ENCODE measurements around the gene ESD. TPM values are rescaled to one million over a fixed set of nuclear protein-coding genes. Genes with fewer than 3 reads are reported as not detected.

Gene ESD
- total RNA-seq, 1 donor from 2014 or later = 191 TPM

DNA sequence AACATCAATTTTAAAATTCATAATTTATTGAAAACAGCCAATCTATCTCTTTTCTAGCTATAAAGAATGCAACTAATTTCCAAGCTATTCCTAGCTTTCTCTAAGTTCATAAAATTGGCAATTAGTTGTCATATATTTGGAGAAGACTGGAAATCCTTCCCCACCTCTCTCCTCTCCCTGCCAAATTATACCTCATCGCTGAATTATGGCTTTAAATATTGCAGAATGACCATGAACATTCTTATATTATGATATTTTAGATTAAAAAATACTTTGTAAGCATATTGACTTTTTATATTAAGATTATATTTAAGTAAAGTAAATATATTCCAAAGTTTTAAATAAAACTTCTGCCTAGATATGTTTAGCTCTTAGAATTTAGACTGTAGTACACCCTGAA, 58.2 kb downstream of the ESD start:
- H4K20me1 ChIP-seq (ENCODE audit: low read depth) = no peaks in the 10 kb centered on the region
- H3K4me1 Mint-ChIP-seq = no peaks in the 10 kb centered on the region
- DNase-seq (ENCODE audit: low spot score) = no peak
- H3F3A ChIP-seq (ENCODE audit: low read depth) = no peaks in the 10 kb centered on the region
- H3K4me2 ChIP-seq = no peak overlapping the region
- H3K36me3 Mint-ChIP-seq = peaks cover 8% of the 10 kb centered on the region
- H3K79me2 ChIP-seq (ENCODE audit: low read depth) = no peaks in the 10 kb centered on the region
- no peaks in the 10 kb centered on the region for H3K9me3 Mint-ChIP-seq
- no peak overlapping the region for H3K4me3 ChIP-seq
- H2AFZ ChIP-seq (replicated peaks) = no peak overlapping the region
- peaks cover 2% of the 10 kb centered on the region for H3K27me3 Mint-ChIP-seq (ENCODE audit: insufficient read depth, low read depth)
- no peak overlapping the region for H3K9ac ChIP-seq
- no peak overlapping the region for H3K4me3 Mint-ChIP-seq
- no peaks in the 10 kb centered on the region for H3K9me3 ChIP-seq (ENCODE audit: low read depth)
- no peaks in the 10 kb centered on the region for H3K27me3 ChIP-seq
- TF ChIP-seq, protein P1, sequence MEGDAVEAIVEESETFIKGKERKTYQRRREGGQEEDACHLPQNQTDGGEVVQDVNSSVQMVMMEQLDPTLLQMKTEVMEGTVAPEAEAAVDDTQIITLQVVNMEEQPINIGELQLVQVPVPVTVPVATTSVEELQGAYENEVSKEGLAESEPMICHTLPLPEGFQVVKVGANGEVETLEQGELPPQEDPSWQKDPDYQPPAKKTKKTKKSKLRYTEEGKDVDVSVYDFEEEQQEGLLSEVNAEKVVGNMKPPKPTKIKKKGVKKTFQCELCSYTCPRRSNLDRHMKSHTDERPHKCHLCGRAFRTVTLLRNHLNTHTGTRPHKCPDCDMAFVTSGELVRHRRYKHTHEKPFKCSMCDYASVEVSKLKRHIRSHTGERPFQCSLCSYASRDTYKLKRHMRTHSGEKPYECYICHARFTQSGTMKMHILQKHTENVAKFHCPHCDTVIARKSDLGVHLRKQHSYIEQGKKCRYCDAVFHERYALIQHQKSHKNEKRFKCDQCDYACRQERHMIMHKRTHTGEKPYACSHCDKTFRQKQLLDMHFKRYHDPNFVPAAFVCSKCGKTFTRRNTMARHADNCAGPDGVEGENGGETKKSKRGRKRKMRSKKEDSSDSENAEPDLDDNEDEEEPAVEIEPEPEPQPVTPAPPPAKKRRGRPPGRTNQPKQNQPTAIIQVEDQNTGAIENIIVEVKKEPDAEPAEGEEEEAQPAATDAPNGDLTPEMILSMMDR (IDR thresholded peaks at IDR 0.05) = no peak
- no peaks in the 10 kb centered on the region for H3K36me3 ChIP-seq
- H3K4me1 ChIP-seq = no peaks in the 10 kb centered on the region
- H3K27ac Mint-ChIP-seq = no peak overlapping the region
- no peak overlapping the region for H3K27ac ChIP-seq

DNA sequence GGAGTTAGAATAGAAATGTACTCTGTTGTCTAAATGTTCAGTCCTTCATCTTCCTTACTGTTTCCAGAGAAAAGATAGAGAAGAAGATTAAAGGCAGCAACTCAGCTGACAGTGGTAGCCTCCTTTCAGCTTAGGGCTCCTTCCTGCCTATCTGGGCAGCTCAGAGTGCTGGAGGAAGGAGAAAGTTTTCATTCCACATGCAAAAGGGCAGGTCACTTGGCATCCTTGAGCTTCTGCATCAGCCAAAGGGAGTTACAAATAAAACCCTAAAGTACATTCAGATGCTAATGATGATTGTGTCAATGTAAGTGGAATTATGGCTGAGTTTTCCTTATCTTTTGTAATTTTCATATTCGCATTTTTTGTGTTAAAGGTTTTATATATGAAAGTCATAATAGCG, 58.9 kb downstream of the ESD start:
- no peaks in the 10 kb centered on the region for H3K4me1 Mint-ChIP-seq
- H3K4me3 ChIP-seq = no peak overlapping the region
- no peak overlapping the region for H2AFZ ChIP-seq (replicated peaks)
- no peaks in the 10 kb centered on the region for H3K36me3 ChIP-seq
- TF ChIP-seq EZH2phosphoT487 (IDR thresholded peaks at IDR 0.05) = no peak
- no peak for TF ChIP-seq EZH2 (IDR thresholded peaks at IDR 0.05)
- TF ChIP-seq, protein P1 (IDR thresholded peaks at IDR 0.05) = no peak
- no peak for DNase-seq (ENCODE audit: low spot score)
- no peaks in the 10 kb centered on the region for H3K9me3 ChIP-seq (ENCODE audit: low read depth)
- H3K27ac ChIP-seq = no peak overlapping the region
- H3K4me1 ChIP-seq = no peaks in the 10 kb centered on the region
- peaks cover 2% of the 10 kb centered on the region for H3K27me3 Mint-ChIP-seq (ENCODE audit: insufficient read depth, low read depth)
- no peak overlapping the region for H3K27ac Mint-ChIP-seq
- no peak overlapping the region for H3K4me2 ChIP-seq
- H3K9ac ChIP-seq = no peak overlapping the region
- H3K9me3 Mint-ChIP-seq = no peaks in the 10 kb centered on the region
- no peak overlapping the region for H3K4me3 Mint-ChIP-seq
- H3K36me3 Mint-ChIP-seq = peaks cover 8% of the 10 kb centered on the region
- no peaks in the 10 kb centered on the region for H3F3A ChIP-seq (ENCODE audit: low read depth)
- H3K27me3 ChIP-seq = no peaks in the 10 kb centered on the region
- H4K20me1 ChIP-seq (ENCODE audit: low read depth) = no peaks in the 10 kb centered on the region
- H3K79me2 ChIP-seq (ENCODE audit: low read depth) = no peaks in the 10 kb centered on the region

DNA sequence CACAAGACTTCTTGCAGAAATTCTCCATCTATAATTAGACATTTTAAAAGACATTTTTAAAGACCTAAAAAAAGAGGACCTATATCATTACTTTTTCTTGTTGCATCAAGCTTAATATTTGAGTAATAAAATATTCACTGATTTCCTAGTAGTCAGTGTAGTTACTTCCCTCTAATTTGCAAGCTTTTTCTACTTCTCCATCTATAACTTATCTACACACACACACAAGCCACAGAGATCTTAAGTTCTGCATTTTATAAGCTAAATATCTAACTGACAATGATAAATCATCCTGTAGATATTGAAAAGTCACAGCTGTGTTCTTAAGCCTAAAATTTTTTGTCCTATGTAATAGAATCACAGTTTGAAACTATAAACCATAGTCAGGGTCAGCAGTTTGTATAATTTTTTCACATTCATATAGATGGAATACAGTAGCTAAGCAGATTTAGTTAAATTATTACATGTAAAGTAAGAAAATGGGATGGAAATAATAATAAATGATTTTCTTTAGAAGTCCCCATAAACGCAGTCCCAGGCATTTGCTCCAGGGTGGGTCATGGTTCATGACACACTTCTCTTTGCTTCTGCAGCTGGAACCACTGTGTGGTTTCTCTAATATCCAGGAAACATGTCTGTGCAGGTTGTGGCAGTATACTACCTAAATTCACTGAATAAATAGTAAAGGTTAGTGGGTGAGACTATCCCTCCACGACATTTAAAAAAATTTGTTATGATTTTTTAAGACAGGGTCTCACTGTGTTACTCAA, 60.2 kb downstream of the ESD start:
- no peaks in the 10 kb centered on the region for H4K20me1 ChIP-seq (ENCODE audit: low read depth)
- H2AFZ ChIP-seq (replicated peaks) = no peak overlapping the region
- Mint-ChIP-seq H3K4me3 (no peak overlapping the region), H3K27ac (no peak overlapping the region), H3K36me3 (peaks cover 7% of the 10 kb centered on the region), H3K4me1 (no peaks in the 10 kb centered on the region), H3K9me3 (no peaks in the 10 kb centered on the region), H3K27me3 (ENCODE audit: insufficient read depth, low read depth) (no peaks in the 10 kb centered on the region)
- no peak for DNase-seq (ENCODE audit: low spot score)
- H3K4me2 ChIP-seq = no peak overlapping the region
- H3K36me3 ChIP-seq = no peaks in the 10 kb centered on the region
- no peaks in the 10 kb centered on the region for H3K27me3 ChIP-seq
- no peaks in the 10 kb centered on the region for H3K9me3 ChIP-seq (ENCODE audit: low read depth)
- H3K4me3 ChIP-seq = no peak overlapping the region
- no peak overlapping the region for H3K9ac ChIP-seq
- H3K27ac ChIP-seq = no peak overlapping the region
- H3K79me2 ChIP-seq (ENCODE audit: low read depth) = no peaks in the 10 kb centered on the region
- no peaks in the 10 kb centered on the region for H3K4me1 ChIP-seq
- TF ChIP-seq, protein P1 (IDR thresholded peaks at IDR 0.05) = no peak
- no peak for TF ChIP-seq EZH2phosphoT487 (IDR thresholded peaks at IDR 0.05)
- no peak for TF ChIP-seq EZH2 (IDR thresholded peaks at IDR 0.05)
- no peaks in the 10 kb centered on the region for H3F3A ChIP-seq (ENCODE audit: low read depth)

All from neural progenitor cell (in vitro differentiated cells).